Measurements from ENCODE around the gene CDH22.
A peak's percentile ranks its signal among the peaks of the same experiment; 100 is the strongest.

The CDH22 gene

DNA sequence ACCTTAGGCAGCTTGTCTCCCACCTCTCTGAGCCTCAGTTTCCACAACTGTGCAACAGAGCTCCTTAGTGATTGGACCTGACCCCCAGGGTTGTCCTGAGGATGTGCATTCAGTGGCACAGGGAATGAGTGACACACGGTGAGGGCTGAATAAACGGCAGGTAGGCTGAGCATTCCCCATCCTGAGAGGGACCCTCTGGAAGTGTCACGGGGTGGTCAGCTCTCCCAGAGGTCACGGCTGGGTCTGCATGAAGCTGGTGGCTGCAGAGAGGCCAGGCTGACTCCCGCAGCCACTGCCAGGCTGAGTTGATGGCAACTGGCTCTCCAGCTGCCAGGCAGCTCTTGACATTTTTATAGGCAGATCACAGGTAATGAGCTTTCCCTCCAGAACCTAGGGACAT is 147.6 kb downstream of the CDH22 start:
- no peak for DNase-seq

GRCh38 chr20:46159101-46159897 is 149.0 kb downstream of the CDH22 start:
- no peak for DNase-seq

- no peak for DNase-seq
Measured at GRCh38 chr20:46158476-46158987, 149.8 kb downstream of the CDH22 start.

DNA sequence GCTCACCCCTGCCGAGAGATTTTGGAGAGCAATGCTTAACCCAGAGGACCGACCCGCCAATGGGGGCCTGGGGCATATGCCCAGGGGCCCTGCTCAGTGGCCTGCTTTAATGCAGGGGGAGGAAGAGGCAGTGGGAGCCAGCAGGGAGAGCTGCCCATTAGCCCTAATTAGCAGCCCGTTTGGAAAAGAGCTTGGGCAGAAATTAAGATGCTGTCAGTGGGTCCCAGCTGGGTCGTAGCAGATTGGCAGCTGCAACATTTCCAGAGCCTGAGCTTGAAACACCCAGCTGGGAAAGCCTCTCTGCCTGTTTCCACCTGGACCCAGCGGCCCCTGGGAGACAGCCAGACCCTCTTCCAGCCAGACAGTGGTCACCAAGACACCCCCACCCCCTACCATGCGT is 150.7 kb downstream of the CDH22 start:
- no peak for DNase-seq

DNA sequence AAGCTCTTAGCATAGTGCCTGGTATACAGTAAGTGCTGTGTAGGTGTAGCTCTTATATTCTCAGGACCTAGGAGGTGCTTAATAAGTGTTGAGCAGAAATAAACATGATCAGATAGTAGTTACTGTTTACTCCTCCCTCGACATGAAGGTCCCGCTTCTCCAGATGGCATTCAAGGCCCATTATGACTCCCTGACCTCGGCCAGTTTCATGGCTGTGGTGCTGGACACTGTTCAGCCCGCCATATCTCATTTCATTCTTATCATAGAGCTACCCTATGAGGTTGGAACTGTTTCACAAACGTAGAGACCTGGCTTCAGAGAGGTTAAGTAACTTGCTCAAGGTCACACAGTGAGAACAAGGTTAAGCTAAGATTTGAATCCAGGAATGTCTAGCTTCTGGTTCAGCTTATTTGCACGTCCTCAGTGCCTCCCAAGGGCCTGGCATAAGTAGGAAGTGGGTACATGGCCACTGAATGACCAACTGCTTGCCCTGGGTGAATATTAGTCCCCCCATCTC is 151.2 kb downstream of the CDH22 start:
- no peak for DNase-seq

DNA sequence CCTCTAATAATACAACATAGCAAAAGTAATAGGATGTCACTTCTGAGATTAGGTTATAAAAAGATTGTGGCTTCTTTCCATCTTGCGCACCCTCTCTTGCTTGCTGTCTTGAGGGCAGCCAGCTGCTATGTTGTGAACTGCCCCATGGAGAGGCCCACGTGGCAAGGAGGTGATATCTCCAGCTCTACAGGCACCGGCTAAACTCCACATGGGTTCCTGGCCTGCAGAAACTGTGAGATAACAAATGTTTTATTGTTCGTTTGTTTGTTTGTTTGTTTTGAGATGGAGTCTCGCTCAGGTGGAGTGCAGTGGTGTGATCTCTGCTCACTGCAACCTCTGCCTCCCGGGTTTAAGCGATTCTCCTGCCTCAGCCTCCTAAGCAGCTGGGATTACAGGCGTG is 152.2 kb downstream of the CDH22 start:
- no peak for DNase-seq

DNA sequence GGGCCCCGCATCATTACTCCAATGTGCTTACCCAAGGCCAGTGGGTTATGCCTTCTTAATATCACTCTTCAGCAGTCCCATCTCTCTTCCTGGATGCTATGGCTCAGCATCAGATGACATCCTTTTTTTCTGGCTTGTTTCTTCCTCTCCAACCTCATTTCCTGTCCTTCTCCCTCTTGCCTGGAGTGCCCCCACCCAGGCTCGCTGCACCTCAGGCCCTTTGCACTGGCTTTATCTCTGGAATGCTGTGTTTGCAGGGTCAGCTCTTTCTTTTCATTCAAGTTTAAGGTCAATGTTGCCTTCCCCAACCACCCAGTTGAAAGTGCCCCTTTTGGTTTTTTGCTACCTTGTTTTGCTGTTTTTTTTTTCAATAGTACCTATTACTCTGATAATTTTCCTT is 153.5 kb downstream of the CDH22 start:
- DNase-seq, result no peak

DNA sequence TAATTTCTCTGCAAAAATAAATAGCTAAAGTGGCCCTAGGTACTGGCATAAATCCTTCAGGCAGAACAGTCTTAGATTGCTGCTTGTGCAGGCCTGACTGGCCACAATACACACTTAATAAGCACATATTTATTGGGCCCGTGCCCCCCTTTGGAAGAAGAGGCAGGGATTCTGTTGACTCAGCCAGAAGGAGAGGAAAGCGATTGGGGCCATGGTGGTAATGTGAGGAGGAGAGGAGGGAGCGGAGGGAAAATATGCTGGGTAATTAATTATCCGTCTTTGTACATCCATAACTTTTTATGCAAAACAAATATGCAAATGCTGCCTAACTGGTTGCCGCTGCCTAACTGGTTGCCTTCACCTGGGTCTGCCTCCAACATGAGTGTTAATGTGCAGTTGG is 154.0 kb downstream of the CDH22 start:
- DNase-seq, result no peak

DNA sequence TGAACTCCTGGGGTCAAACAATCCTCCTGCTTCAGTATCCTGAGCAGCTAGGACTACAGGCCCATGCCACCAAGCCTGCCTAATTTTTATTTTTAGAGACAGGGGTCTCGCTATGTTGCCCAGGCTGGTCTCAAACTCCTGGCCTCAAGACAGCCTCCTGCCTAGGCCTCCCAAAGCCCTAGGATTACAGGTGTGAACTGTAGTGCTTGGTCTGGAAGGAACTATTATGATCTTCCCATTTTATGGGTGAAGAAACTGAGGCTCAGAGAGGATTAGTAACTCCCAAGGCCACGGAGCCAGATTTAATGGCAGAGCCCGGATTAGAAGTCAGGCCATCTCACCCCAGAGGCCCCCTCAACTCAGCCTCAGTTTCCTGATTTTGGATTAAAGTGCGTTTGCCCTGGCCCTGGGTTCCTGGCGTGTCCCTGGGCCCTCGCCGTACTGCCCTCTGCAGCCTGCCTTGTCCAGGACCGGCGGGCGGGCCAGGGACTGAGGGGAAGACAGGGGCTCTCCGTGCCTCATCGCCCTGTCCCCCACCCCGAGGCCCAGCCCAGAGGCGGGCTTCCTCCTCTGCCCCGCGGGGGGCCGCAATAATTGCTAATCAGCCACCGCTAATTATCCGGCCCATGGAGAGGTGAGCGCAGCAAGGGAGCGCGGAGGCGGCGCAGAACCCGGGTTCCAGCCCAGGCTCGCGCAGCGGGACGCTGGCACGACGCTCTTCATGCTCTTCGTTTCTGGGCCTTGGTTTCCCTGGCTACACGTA is 155.3 kb downstream of the CDH22 start:
- DNase-seq, result no peak

DNA sequence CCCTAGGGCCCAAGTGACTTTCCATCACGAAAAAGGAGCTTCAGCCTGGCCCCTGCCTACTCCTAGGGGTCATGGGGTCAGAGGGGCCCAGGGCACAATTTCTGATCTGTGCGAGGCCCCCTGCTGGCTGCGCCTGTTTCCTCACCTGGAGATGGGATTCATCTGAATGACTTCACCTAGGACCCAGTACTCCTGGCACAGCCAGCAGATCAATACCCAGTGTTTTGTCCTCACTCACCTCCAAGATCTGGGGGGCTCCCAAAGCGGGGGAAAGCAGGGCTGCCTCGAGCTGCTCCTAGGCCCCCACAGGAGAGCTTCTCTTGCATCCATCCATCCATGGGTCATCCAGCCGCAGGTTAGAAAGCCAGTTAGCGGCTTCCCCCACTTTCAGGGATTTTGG is 156.4 kb downstream of the CDH22 start:
- peak in 1 of 2 donors; percentile 39 for DNase-seq

DNA sequence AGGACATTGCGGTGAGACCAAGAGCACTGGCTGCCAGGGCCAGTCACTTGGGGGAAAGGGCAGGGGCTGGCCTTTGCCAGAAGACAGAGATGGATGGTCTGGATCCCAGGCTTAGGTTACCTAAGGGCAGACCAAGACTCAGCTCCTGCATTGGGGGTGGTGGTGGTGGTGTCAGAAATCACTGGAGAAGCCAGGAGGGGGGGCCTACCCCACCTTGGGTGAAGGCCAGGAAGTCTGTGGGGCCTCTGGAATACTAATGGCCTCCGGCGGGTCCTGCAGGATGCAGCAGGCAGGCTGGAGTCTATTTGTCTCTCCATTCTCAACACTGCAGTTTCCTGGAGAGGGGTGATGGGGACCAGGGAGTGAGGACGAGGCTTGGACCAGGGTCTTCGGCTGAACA is 157.4 kb downstream of the CDH22 start:
- no peak for DNase-seq

DNA sequence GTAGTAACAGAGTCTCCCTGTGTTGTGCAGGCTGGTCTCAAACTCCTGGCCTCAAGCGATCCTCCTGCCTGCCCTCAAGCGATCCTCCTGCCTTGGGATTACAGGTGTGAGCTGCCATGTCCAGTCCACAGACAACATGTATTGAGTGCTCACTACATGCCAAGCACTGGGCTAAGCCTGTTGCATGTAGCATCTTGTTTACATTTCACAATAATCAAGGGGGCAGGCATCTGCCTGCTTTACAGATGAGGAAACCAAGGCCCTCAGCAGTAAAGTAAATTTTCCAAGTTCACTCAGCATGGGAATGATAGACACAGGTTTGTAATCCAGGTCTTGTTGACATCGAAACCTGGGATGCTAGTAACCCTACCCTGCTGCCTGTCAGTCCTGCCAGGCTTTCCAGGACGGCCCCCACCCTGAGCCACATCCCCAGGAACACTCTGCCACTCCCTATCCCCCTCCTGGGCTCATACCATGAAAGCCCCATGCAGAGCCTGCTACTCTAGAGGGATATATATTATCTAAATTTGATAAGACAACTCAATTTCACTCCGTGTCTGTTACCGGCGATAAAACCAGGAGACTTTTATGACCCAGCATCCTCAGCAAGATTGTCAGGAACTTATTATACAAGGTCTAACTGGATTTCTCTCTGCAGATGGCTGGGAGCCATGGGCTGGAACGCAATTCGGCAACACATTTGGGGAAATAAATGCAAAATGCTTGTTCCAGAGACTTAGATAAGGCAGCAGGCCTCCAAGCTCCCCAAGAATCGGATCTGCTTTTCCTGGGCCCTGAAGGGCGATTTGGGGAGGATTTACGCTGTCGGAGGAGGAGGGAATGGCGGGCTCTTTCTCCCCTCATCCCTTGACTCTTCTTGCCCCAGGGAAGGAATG is 159.7 kb downstream of the CDH22 start:
- no peak for DNase-seq

- DNase-seq, result no peak
Measured at GRCh38 chr20:46145713-46146112, 162.6 kb downstream of the CDH22 start.

GRCh38 chr20:46144432-46145025 is 163.8 kb downstream of the CDH22 start:
- no peak for DNase-seq

DNA sequence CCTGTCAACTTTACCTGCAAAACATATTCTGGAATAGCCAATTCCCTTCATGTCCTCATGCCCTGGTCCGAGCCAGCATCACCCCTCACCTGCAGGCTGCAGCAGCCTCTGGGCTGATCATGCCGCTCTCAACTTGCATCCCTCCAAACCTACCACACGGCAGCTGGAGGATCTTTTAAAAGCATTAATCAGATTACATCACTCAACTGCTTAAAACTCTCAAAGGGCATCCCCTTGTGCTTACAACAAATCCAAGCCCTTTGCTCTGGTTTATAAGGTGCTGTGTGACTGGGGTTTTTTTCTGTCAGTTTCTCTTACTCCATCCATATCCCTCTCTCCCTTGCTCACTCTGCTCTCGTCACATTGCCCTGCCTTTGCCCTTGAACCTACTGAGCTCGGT is 166.2 kb downstream of the CDH22 start:
- no peak for DNase-seq

GRCh38 chr20:46139908-46140482 is 168.3 kb downstream of the CDH22 start:
- no peak for DNase-seq

DNA sequence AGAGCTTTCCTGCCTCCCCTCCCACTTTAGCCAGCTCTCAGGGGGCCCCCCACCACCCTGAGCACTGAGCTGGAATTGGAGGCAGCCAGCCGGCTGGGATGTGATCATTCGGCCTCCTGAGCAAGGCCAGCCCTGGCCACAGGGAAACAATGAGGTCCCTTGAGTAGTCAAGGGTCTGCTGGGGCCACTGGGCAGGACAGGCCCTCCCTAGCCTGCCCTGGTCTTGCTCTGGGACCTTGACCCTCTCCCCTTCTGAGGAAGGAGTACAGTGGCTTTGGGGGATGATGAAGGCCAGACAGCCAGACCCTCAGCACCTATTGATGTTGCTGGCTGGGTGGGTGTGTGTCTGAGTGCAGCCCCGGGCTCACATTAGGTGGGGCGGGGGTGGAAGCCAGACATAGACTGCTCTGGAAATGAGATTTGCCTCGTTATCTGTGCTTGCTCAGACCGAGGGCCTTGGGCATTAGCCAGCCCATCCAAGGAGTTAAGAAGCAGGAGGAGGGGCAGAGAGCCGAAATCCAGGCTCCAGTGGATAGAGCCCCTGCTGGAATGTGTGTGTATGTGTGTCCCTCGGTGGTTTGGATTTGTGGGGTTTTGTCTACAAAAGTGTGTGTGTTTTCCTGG is 168.9 kb downstream of the CDH22 start:
- no peak for DNase-seq

DNA sequence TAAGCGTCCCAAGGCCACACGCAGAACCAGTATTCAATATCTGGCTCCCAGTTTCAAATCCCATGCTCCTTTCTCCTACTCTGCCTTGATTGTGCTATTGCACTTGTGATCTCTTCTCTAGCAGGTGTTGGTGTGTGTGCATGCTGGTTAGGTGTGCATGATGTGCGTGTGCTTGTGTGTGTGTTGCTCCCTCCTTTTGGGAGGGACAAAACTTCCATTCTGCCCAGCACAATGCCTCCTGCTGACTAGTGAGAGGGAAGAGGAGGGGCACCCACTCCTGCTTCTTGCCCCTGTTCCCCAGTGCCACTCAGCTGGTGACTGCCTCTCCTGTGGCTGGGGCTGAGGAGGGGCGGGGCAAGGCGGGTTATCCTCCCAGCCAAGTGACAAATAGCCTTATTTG is 170.5 kb downstream of the CDH22 start:
- DNase-seq, result no peak

DNA sequence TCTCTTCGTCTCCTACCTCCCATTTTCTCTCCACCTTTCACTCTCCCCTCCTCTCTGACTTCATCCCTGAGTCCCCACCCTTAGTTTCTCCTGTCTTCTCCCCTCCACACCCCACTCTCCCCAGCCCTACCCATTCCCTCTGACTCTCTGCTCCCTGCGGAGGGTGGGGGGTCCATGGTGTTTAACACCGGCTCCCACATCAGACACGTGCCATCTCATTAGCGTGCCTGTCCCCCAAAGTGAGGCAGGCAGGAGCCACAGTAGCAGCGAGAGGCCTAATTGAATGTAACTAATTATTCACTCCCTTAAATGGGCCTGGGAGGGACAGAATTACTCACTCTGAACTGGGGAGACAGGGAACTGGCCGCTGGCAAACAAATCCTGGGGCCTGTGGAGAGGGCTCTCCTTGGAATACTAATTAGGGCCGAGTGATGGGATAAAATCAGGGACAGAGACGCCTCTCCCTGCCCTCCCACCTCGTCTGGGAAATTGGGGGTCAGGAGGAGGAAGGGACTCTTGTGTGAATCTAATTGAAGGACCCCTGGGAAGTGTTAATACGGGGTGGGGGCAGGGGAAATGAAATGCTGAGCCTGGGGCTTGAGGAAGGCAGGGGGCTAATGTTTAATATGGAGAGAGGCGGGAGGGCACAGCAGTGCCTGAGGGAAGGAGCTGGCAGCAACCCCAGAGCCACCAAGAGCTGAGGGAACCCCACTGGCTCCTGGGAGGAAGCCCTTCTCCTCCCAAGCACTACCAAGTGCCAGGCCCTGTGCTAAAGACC is 172.3 kb downstream of the CDH22 start:
- no peak for DNase-seq

DNA sequence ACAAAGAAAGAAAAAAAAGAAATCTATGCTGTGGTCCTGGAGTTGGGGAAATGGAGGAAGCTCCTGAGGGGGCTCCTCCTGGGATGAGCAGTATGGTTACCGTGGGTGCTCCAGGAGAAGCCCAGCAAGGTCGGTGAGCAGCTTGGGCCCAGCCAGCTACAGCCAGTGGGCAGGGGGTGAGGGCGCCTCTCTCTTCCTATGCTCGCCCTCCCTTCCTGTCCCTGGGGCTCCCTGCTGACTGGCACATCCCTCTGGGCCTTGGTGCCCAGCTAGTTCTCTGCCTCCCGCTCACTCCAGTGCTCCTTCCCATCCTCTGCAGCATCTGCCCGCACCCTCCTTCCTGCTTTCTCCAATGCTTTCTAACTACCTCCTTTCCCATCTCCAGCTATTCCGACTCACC is 173.6 kb downstream of the CDH22 start:
- DNase-seq, result no peak
